Panc1 (cell line): ENCODE results near the gene MIR17HG. TPM values are rescaled to one million over a fixed set of nuclear protein-coding genes. Genes with fewer than 3 reads are reported as not detected.
"Not testable (repeated sequence)": the region's sequence is repeated elsewhere in the genome, so short reads cannot be mapped to it uniquely, and the experiment has no call there.

Experiments used
- ATAC-seq: fragments of 200-7000 bp; cut with Tn5 transposase; 2 replicates; pipeline ENCODE4 v1.9.1; 2020; ENCODE audit warnings: mild to moderate bottlenecking, moderate library complexity
- BruUV-seq: library from RNA; stranded (reverse); fragments of 400-500 nt; replicated peaks from 2 replicates; lab custom pipeline; 2021; lab: Mats Ljungman, UMichigan
- CTCF ChIA-PET: fragments of 300-600 bp; sonication (Branson Sonifier 250); formaldehyde crosslinking; loops from one replicate; lab custom pipeline; 2022; ENCODE audit warnings: antibody characterized with exemption; lab: Charles Lee
- POLR2A ChIA-PET: fragments of 300-600 bp; sonication (Branson Sonifier 250); formaldehyde crosslinking; loops from one replicate; lab custom pipeline; 2022; ENCODE audit warnings: antibody characterized with exemption; lab: Charles Lee
- DNase-seq: peaks from one replicate; pipeline ENCODE4 v3.0.0-alpha.2; 2010; ENCODE audit warnings: low read depth, low spot score
- H3K27ac ChIP-seq: 2 replicates; pipeline ENCODE4 v1.5.1; 2011; ENCODE audit warnings: mild to moderate bottlenecking, low read length, inconsistent platforms
- H3K27me3 ChIP-seq: fragments of 200-500 bp; sonication (Bioruptor generic); 2 replicates; pipeline ENCODE4 v1.6.0; 2014; ENCODE audit warnings: low read length, inconsistent platforms; ENCODE audit not compliant: control insufficient read depth, insufficient read depth
- H3K36me3 ChIP-seq: fragments of 200-500 bp; sonication (Bioruptor generic); 2 replicates; pipeline ENCODE4 v1.5.1; 2014; ENCODE audit warnings: inconsistent platforms, mild to moderate bottlenecking, low read length, moderate library complexity; ENCODE audit not compliant: control insufficient read depth, insufficient read depth
- H3K4me1 ChIP-seq: 2 replicates; pipeline ENCODE4 v1.5.1; 2011; ENCODE audit warnings: inconsistent platforms, mild to moderate bottlenecking, low read length, moderate library complexity; ENCODE audit not compliant: control insufficient read depth, insufficient read depth
- H3K4me3 ChIP-seq, 2 experiments: 2 replicates each; pipeline ENCODE4 v1.5.1; 2011 to 2012; ENCODE audit warnings: low read depth in 2 of 2, low read length in 2 of 2, mild to moderate bottlenecking in 2 of 2, inconsistent platforms in 1 of 2, moderate library complexity in 1 of 2
- H3K9me3 ChIP-seq: fragments of 200-500 bp; sonication (Bioruptor generic); 2 replicates; pipeline ENCODE4 v1.5.1; 2014; ENCODE audit warnings: low read depth, mild to moderate bottlenecking, inconsistent platforms, low read length, moderate library complexity; ENCODE audit not compliant: control insufficient read depth, insufficient read depth
- CTCF ChIP-seq: fragments of 450-650 bp; IDR thresholded peaks from 2 replicates; pipeline ENCODE4 v1.5.1; 2017; ENCODE audit warnings: mild to moderate bottlenecking
- POLR2AphosphoS5 ChIP-seq: IDR thresholded peaks from 2 replicates; pipeline ENCODE4 v1.6.1; 2012; ENCODE audit warnings: mild to moderate bottlenecking, low read depth, low read length, moderate library complexity
- REST ChIP-seq, 2 experiments: IDR thresholded peaks; 2 replicates each; pipeline ENCODE4 v1.6.1; 2011 to 2012; ENCODE audit warnings: low read depth in 2 of 2, control low read depth in 1 of 2, low read length in 1 of 2, mild to moderate bottlenecking in 1 of 2, moderate library complexity in 1 of 2; ENCODE audit not compliant: insufficient read depth in 1 of 2
- SIN3A ChIP-seq: IDR thresholded peaks from 2 replicates; pipeline ENCODE4 v1.6.1; 2012; ENCODE audit warnings: low read depth, mild to moderate bottlenecking, low read length, moderate library complexity, borderline replicate concordance; ENCODE audit not compliant: insufficient read depth
- TCF7L2 ChIP-seq: IDR thresholded peaks from 2 replicates; pipeline ENCODE4 v1.6.1; 2011; ENCODE audit warnings: mild to moderate bottlenecking, low read depth, low read length, inconsistent platforms
- in situ Hi-C: cut with HindIII; loops from 2 replicates; pipeline ENCODE4 v1.10.0; 2016; ENCODE audit warnings: low sequenced_read_pairs, low pct_unique_long_range_greater_than_20kb
- intact Hi-C: fragments of 100-400 bp; cut with micrococcal nuclease; formaldehyde crosslinking; loops from one replicate; pipeline ENCODE4 v1.10.0; 2022; ENCODE audit not compliant: unreplicated experiment
- total RNA-seq: library from RNA; stranded (reverse); gene quantifications from one replicate; pipeline ENCODE4 v1.2.1, GENCODE V29; 2021; ENCODE audit not compliant: unreplicated experiment

The MIR17HG gene
- total RNA-seq, 1 experiment from 2014 or later = 3.1 TPM

- no peak for TF ChIP-seq SIN3A
- no peak for TF ChIP-seq TCF7L2
- TF ChIP-seq POLR2AphosphoS5 = no peak
- TF ChIP-seq CTCF = no peak
- TF ChIP-seq REST (IDR thresholded peaks at IDR 0.05; ENCODE audit: insufficient read depth in 1 of 2, low read depth in 2 of 2, low read length in 1 of 2) = no peak
- Histone ChIP-seq H3K36me3 (no peaks in the 10 kb centered on the region), H3K4me1 (no peaks in the 10 kb centered on the region), H3K27me3 (no peaks in the 10 kb centered on the region), H3K27ac (no peak overlapping the region), H3K9me3 (no peaks in the 10 kb centered on the region), H3K4me3 (no peak overlapping the region)
- no peak for ATAC-seq
- POLR2A ChIA-PET = no interaction called here
- DNase-seq = no peak
- BruUV-seq = no TSS peak
- intact Hi-C loops = no loop called here
- in situ Hi-C loops = no loop called here
- CTCF ChIA-PET = no interaction called here
Observed at GRCh38 chr13:91319996-91320395, 27.5 kb upstream of the MIR17HG start.

- ATAC-seq, DNase-seq, POLR2A ChIA-PET, H3K4me1 ChIP-seq, H3K27me3 ChIP-seq, BruUV-seq, H3K4me3 ChIP-seq, H3K36me3 ChIP-seq, in situ Hi-C loops, H3K27ac ChIP-seq, CTCF ChIA-PET, intact Hi-C loops, H3K9me3 ChIP-seq: not testable (repeated sequence)
Observed at GRCh38 chr13:91320990-91321389, 26.5 kb upstream of the MIR17HG start.

- POLR2A ChIA-PET = no interaction called here
- in situ Hi-C loops (no loop called here), intact Hi-C loops (no loop called here)
- no TSS peak for BruUV-seq
- H3K9me3 ChIP-seq = no peaks in the 10 kb centered on the region
- no peaks in the 10 kb centered on the region for H3K4me1 ChIP-seq
- H3K27me3 ChIP-seq = no peaks in the 10 kb centered on the region
- CTCF ChIA-PET = no interaction called here
- DNase-seq (no peak), ATAC-seq (no peak)
- H3K4me3 ChIP-seq = no peak overlapping the region
- no peaks in the 10 kb centered on the region for H3K36me3 ChIP-seq
- no peak overlapping the region for H3K27ac ChIP-seq
- TF ChIP-seq REST (IDR thresholded peaks at IDR 0.05; ENCODE audit: insufficient read depth in 1 of 2, low read depth in 2 of 2, low read length in 1 of 2) = no peak
- TF ChIP-seq CTCF = no peak
- TF ChIP-seq SIN3A = no peak
- TF ChIP-seq POLR2AphosphoS5 = no peak
- no peak for TF ChIP-seq TCF7L2
Observed at GRCh38 chr13:91323349-91323748, 24.1 kb upstream of the MIR17HG start.
